Measurements from ENCODE around the gene NOVA2.

DNA sequence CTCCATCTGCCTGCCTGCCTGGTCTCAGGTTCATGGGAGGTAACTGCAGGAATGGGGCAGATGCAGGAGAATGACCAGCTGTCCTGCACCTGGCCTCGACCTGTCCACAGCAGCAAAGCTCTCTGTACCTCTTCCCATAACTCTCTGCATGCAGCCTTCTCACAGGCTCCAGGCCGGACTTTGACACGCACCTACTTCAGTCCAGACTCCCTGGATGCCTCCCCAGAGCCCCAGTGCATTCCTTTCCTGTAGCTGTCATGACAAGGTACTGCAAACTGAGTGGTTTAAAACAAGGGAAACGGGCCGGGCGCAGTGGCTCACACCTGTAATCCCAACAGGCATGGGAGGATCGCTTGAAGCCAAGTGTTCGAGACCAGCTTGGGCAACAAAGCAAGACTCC lies 62.4 kb downstream of the NOVA2 start:
- TF ChIP-seq ARNTL (CRISPR knock-in tag; IDR thresholded peaks at IDR 0.05; ENCODE audit: borderline replicate concordance, low read depth) (no peak), POU6F1 (CRISPR knock-in tag; IDR thresholded peaks at IDR 0.05; ENCODE audit: borderline replicate concordance, low read depth) (no peak), RARB (CRISPR knock-in tag; IDR thresholded peaks at IDR 0.05) (no peak), ZNF565 (CRISPR knock-in tag; conservative IDR thresholded peaks at IDR 0.05; ENCODE audit: low read depth) (no peak), CSDC2 (CRISPR knock-in tag; IDR thresholded peaks at IDR 0.05) (no peak)

Measured in SK-N-SH treated with all-trans-retinoic acid at 6 μM for 48 hours (cell line).